ENCODE measurements around the gene MCF2L.

Gene MCF2L

GRCh38 chr13:112968910-112969691 lies at the start of gene MCF2L:
TSS of gene MCF2L (plus strand) at chr13:112969214. CDS start at chr13:112969380, 166 bp downstream.
- Histone ChIP-seq H3K27me3 (replicated peaks) (peaks cover 37% of the 10 kb centered on the region), H3K4me3 (ENCODE audit: low read depth, low read length) (no peak within 1 kb of the TSS), H3K27ac (no peak within 1 kb of the TSS), H3K36me3 (replicated peaks) (no peaks in the 10 kb centered on the region)
- in situ Hi-C loops (cut with HindIII; ENCODE audit: low pct_ligation_motif_present, low sequenced_read_pairs), result no loop called here
- TF ChIP-seq CTCF (IDR thresholded peaks at IDR 0.05; ENCODE audit: low read depth, low read length, missing control alignments), result peak; percentile 30
- DNase-seq, result no peak

GRCh38 chr13:112923962-112924361 lies 45.1 kb upstream of the MCF2L start:
- no peak for DNase-seq
- in situ Hi-C loops (cut with HindIII; ENCODE audit: low pct_ligation_motif_present, low sequenced_read_pairs), result no loop called here
- no peaks in the 10 kb centered on the region for H3K27me3 ChIP-seq (replicated peaks)
- no peaks in the 10 kb centered on the region for H3K36me3 ChIP-seq (replicated peaks)
- no peak overlapping the region for H3K4me3 ChIP-seq (ENCODE audit: low read depth, low read length)
- TF ChIP-seq CTCF (IDR thresholded peaks at IDR 0.05; ENCODE audit: low read depth, low read length, missing control alignments), result no peak
- H3K27ac ChIP-seq, result no peak overlapping the region

- Histone ChIP-seq H3K27ac (no peak overlapping the region), H3K36me3 (replicated peaks) (no peaks in the 10 kb centered on the region), H3K27me3 (replicated peaks) (no peaks in the 10 kb centered on the region), H3K4me3 (ENCODE audit: low read depth, low read length) (no peak overlapping the region)
- in situ Hi-C loops (cut with HindIII; ENCODE audit: low pct_ligation_motif_present, low sequenced_read_pairs), result no loop called here
- TF ChIP-seq CTCF (IDR thresholded peaks at IDR 0.05; ENCODE audit: low read depth, low read length, missing control alignments), result no peak
- DNase-seq, result no peak
Measured at GRCh38 chr13:112924365-112924764, 44.6 kb upstream of the MCF2L start.

GRCh38 chr13:112926003-112926402 lies 43.0 kb upstream of the MCF2L start:
- no peak for TF ChIP-seq CTCF (IDR thresholded peaks at IDR 0.05; ENCODE audit: low read depth, low read length, missing control alignments)
- in situ Hi-C loops (cut with HindIII; ENCODE audit: low pct_ligation_motif_present, low sequenced_read_pairs), result no loop called here
- no peak overlapping the region for H3K4me3 ChIP-seq (ENCODE audit: low read depth, low read length)
- no peaks in the 10 kb centered on the region for H3K36me3 ChIP-seq (replicated peaks)
- H3K27me3 ChIP-seq (replicated peaks), result no peaks in the 10 kb centered on the region
- H3K27ac ChIP-seq, result no peak overlapping the region
- no peak for DNase-seq

- no peak for TF ChIP-seq CTCF (IDR thresholded peaks at IDR 0.05; ENCODE audit: low read depth, low read length, missing control alignments)
- H3K27me3 ChIP-seq (replicated peaks), result no peaks in the 10 kb centered on the region
- DNase-seq, result no peak
- no peaks in the 10 kb centered on the region for H3K36me3 ChIP-seq (replicated peaks)
- no peak overlapping the region for H3K27ac ChIP-seq
- H3K4me3 ChIP-seq (ENCODE audit: low read depth, low read length), result no peak overlapping the region
- in situ Hi-C loops (cut with HindIII; ENCODE audit: low pct_ligation_motif_present, low sequenced_read_pairs), result no loop called here
Measured at GRCh38 chr13:112926993-112927392, 42.0 kb upstream of the MCF2L start.

Measured in brain microvascular endothelial cell (primary cell).